GM12891 (cell line): ENCODE measurements around the gene SHC1.

Experiments used
- POLR2A ChIP-seq: IDR thresholded peaks from 2 replicates; pipeline ENCODE4 v1.6.1; 2011; ENCODE audit warnings: low read depth, low read length, control low read depth
- POLR2AphosphoS5 ChIP-seq: IDR thresholded peaks from 2 replicates; pipeline ENCODE4 v1.6.1; 2011; ENCODE audit warnings: low read depth, low read length, control low read depth

DNA sequence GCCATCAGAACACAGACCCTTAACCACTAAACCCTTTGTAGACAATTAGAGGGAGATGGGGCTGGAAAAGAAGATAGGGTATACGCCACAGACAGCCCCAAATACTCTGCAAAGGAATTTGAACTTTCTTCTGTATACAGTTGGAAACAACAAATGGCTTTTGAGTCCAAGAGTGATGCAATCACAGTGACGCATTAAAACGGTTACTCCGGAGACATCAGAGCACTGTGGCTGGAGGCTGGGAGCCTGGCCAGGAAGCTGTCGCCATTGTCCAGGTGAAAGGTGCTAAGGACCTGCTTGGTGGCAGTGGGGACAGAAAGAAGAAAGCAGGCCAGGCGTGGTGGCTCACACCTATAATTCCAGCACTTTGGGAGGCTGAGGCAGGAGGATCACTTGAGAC is 16.8 kb upstream of the SHC1 start:
- TF ChIP-seq POLR2A = no peak
- TF ChIP-seq POLR2AphosphoS5 = no peak
